Epidermal melanocyte (primary cell): ENCODE measurements around the gene PLPP6.
"Not testable (repeated sequence)": the region's sequence is repeated elsewhere in the genome, so short reads cannot be mapped to it uniquely, and the experiment has no call there.

ENCODE experiments used
- DNase-seq: peaks from one replicate; pipeline ENCODE4 v3.0.0; 2011; ENCODE audit warnings: low spot score; ENCODE audit not compliant: insufficient read length

Gene PLPP6

GRCh38 chr9:4662108-4662988 lies at the start of gene PLPP6:
Gene PLPP6, plus strand, starts transcription at chr9:4662294. Its CDS starts 82 bp downstream, at chr9:4662376.
- DNase-seq: peak; percentile 82

GRCh38 chr9:4614627-4615026 lies 47.5 kb upstream of the PLPP6 start:
- no peak for DNase-seq

DNA sequence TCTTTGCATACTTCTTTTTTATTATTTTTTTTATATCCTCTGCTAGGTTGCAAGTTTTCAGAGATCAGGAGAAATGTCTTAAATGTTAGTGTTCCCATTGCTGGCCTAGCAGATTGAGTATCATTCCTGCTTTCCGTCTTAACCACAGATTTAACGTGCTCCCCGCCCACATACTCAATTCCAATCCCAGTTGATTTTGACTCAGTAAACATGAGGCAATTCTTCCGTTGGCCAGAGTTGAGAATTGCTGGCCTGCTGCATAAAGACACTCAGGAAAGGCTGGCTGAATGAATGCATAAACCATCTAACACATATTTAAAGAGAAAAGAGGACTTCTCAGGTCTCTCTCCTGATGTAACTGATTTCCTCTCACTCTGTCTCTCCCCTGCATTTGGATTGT lies 46.8 kb upstream of the PLPP6 start:
- DNase-seq: no peak

DNA sequence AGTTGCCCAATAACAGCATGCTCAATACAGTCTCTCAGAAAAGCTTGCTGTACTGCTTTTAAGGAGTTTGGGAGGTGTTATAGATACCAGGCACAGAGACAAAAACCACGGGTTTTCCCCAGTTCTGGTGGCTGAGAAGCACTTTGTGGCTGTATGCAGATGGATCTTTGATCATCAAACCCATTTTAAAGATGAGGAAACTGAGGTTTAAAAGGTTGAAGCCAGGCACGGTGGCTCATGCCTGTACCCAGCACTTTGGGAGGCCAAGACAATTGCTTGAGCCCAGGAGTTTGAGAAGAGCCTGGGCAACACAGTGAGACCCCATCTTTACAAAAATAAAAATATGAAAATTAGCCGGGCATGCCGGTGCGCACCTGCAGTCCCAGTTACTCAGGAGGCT lies 46.3 kb upstream of the PLPP6 start:
- DNase-seq: no peak

GRCh38 chr9:4617752-4618151 lies 44.3 kb upstream of the PLPP6 start:
- no peak for DNase-seq

DNA sequence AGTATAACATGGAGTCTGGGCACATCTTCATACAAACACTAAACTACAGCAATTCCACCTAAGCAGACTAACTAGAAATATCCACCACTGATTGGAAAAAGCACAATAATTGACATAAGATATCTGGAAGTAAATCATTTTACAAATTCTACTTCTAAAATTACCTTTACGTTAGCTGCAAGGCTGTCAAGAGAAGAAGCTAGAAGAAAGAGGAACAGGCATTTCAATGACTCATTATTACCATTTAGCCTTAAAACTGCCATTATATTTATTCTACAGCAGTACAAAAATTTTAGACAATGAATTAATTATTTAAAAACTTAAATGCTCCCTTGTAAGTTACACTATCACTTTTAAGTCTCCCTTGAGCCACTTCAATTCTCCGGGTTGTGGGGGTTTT lies 43.4 kb upstream of the PLPP6 start:
- no peak for DNase-seq

DNA sequence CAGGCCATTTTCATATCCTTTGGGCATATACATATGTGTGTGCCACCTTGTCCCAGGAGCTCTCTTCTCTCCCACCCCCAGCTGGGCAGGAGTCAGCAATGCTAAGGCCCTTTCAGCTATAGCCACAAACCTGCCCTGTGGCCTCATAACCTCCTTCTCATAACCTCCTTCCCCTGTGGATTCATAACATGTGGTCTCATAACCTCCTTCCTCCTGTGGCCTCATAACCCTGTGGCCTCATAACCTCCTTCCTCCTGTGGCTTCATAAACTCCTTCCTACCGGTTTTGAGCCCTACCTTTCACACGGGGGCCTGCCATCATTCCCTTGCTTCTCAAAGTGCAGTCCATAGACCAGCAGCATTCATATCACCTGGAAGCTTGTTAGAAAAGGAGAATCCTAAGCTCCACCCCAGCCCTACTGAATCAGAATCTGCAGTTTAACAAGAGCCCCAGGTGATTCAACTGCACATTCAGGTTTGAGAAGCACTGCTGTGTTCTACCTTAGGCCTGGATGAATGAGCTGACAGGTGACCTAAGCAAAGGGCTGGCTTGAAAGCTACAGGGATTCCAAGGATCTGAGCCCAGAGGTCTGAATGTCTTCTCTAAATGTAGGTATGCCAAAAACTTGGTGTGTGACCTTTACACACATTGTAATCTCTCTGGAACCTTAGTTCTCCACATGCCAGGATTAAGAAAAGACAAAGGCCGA lies 41.9 kb upstream of the PLPP6 start:
- no peak for DNase-seq

- DNase-seq: no peak
Observed at GRCh38 chr9:4620881-4621555, 41.1 kb upstream of the PLPP6 start.

- DNase-seq: no peak
Observed at GRCh38 chr9:4622016-4622415, 40.1 kb upstream of the PLPP6 start.

DNA sequence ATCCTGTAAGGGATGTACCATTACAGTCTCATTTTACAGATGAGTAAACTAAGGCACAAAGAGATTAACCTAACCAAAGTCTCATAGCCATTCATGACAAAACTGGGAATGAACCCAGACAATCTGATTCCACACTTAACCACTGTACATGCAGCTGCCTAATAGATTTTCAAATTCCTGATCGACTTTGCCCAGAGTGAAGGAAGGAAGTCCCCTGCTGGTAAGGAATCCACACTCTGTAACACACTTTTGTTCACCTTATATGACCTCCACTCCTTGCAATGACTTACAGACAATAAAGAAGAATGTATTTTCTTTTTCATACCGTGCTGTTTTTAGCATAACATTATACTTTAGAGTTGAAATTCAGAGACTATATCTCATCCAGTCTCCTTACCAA lies 31.3 kb upstream of the PLPP6 start:
- DNase-seq: no peak

- DNase-seq: no peak
Observed at GRCh38 chr9:4638968-4639367, 23.1 kb upstream of the PLPP6 start.

DNA sequence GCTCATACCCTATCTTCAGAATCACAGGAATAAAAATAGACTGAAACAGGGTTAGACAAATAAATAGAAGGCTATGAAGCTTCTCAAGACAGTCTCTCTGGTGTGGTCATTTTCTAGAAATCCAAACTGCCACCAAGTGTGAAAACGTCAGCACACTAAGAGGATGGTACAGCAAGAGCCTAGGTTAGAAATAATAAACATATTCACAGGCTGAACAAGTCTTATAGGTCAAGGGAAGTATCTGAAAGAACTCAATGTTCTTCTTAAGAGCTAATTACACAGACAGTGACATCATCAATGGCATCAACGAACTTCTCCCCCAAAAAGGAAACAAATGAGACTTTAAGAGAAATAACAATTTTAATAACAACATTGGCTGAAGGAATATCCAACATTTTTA lies 22.7 kb upstream of the PLPP6 start:
- DNase-seq: no peak

DNA sequence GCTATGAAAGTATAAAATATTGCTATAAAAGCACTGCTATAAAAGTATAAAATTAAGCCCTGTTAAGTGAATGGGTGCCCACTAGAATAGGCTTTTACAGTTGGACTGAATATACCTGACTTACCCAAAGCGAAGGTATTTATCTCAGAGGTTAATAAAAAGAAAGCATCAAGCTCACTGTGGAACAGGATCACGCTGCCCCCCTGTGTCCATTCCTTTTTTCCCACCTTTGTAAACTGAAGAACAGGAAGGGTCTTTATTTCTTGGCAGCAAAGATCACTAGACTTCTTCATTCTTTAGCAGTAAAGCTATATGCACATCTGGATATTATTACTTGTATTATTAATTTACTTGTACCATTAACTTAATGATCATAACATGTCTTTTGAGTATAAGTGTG lies 22.1 kb upstream of the PLPP6 start:
- DNase-seq: no peak

DNA sequence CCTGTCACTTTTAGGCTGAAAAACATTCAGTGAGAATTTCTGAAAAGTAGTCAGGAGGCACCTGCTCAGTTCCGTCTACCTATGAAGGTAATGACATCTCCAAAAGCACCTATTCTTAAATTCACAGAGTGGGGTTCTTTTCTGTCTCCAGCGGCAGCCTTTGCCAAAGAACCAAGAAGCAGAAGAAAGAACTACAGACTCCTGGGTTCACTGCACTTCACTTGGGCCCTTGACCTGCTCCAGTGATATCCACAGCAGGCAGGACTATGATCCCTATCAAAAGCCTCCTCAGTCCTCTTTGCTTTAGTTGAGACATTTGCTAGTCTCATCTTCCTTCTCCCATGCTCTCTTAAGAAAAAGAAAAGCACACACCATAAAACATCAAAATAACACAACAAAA lies 19.7 kb upstream of the PLPP6 start:
- DNase-seq: no peak

GRCh38 chr9:4654084-4654483 lies 8.0 kb upstream of the PLPP6 start:
- DNase-seq: no peak

- no peak for DNase-seq
Observed at GRCh38 chr9:4654538-4654937, 7.6 kb upstream of the PLPP6 start.

DNA sequence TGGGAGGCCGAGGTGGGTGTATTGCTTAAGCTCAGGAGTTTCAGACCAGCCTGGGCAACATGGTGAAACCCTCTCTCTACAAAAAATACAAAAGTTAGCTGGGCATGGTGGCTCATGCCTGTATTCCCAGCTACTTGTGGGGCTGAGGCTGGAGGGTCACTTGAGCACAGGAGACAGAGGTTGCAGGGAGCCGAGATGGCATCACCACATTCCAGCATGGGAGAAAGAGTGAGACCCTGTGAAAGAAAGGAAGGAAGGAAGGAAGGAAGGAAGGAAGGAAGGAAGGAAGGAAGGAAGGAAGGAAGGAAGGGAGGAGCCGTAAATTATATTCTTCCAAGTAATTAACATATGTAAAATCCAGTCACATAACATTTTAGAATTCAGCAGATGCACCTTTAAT lies 5.9 kb upstream of the PLPP6 start:
- not testable (repeated sequence) for DNase-seq

GRCh38 chr9:4656621-4657020 lies 5.5 kb upstream of the PLPP6 start:
- no peak for DNase-seq

- no peak for DNase-seq
Observed at GRCh38 chr9:4657426-4658159, 4.5 kb upstream of the PLPP6 start.

GRCh38 chr9:4660665-4661064 lies 1.4 kb upstream of the PLPP6 start:
- DNase-seq: not testable (repeated sequence)

DNA sequence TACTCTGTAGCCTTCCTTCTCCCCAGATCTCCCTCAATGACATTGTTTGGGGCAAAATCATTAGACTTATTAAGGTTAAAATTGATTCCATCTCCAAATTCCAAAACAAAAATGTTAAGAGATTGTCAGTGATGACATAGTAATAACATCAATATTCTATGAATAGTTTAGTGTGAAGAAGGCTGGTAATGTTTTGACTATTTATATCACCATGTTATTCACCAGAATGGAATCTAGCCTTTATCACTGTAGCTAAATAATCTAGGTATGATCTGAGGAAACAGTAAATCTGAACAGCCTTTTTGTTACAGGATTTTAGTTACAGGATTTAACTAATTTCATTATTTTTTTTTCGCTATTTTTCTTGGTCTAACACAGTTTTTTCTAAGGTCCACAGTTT lies 929 bp upstream of the PLPP6 start:
- no peak for DNase-seq

- no peak for DNase-seq
Observed at GRCh38 chr9:4661611-4662010, 483 bp upstream of the PLPP6 start.
